Measurements from ENCODE around the gene CSF3R.
A peak's percentile ranks its signal among the peaks of the same experiment; 100 is the strongest.

Gene CSF3R

DNA sequence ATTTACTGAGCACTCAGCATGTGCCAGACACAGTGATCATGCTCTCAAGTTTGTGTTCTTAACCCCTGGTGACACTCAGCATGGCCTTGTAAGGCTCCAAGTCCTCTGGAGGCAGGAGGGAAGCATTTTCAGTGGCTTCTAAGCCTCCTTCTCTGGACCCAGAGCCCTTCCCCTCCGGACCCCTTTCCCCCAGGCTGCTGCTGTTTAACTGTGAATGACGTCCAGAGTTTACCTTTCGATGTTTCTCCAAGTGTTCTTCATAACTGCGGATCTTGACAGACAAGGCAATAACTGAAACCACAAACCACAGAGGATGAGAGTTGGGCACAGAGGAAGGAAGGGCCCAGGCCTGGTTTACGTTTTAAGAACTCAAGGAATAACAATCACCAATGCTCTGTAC lies 25.0 kb downstream of the CSF3R start:
- no peak for DNase-seq (ENCODE audit: low spot score)

GRCh38 chr1:36456391-36456928 lies 26.3 kb downstream of the CSF3R start:
- no peak for DNase-seq (ENCODE audit: low spot score)

- no peak for DNase-seq (ENCODE audit: low spot score)
These were observed 27.3 kb downstream of the CSF3R start for GRCh38 chr1:36455386-36455785.

DNA sequence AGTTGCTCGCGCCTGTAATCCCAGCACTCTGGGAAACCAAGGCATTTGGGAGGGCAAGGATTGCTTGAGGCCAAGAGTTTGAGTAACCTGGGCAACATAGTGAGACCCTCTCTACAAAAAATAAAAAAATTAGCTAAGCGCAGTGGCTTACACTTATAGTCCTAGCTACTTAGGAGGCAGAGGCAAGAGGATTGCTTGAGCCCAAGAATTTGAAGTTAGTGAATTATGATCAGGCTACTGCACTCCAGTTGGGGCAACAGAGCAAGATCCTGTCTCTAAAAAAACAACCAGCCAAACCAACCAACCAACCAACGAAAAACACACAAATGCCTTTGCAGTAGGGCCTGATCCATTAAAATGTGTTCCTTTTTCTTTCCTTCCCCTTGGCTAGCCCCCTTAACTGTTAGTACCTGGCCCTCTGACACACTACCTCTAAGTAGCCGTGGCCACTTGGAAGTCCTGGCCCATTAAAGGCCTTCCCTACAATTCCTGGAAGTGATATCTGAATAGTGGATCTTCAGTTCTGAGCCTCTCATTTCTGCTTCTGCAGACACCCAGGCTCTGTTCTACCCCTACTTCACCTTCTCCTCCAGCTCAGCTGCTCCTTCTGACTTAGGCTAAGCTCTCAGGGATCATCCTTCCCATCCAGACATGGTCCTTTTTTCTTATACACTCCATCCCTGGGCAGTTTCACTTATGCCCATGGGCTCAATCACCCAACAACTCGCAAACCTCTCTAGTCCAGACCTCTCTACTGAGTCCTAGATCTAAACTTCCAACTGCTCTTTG lies 28.9 kb downstream of the CSF3R start:
- no peak for DNase-seq (ENCODE audit: low spot score)

DNA sequence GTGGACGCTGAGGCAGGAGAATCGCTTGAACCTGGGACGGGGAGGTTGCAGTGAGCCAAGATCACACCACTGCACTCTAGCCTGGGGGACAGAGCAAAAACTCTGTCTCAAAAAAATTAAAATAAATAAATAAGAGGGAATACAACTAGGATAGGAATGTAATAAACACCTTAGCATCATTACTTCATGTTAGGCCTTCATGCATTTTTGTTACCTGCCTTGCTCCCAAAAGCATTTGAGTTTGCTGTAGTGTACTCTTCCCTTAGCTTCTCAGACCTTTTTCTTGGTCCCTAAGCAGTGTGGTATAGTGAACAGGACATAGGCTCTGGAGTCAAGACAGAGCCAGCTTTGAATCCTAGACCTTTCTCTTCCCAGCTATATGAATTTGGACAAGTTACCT lies 29.7 kb downstream of the CSF3R start:
- no peak for DNase-seq (ENCODE audit: low spot score)

- no peak for DNase-seq (ENCODE audit: low spot score)
These were observed 31.8 kb downstream of the CSF3R start for GRCh38 chr1:36450919-36451305.

DNA sequence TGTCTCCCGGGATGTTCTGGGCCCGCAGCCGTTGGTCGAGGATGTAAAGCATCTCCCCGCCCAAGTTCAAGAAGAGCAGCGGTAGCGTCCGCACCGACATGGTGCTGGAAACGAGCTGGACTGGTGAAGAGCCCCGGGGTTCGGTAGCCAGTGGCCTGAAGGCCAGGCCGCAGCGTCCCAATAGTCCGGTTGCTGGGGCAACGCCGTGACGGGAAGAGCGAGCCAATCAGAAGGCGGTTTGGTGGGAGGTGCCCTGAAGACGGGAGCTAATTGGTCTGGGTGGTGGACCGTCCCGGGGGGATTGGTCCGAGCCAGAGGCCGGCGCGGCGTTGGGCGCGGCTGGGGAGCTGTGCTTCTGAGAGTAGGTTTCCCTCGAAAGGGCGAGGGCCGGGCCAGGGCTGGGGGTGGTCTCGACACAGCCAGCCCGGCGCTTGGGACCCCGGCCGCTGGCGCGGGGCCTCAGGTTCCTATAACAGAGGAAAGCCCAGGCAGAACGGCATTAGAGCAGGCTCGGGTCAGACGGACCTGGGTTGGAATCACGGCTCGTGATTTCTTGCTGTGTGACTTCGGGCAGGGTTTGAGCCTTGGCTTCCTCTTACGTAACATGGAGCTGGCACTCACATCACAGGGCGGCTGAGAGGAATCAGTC lies 32.3 kb downstream of the CSF3R start, which contains the start of gene OSCP1:
Gene OSCP1 (minus strand): TSS at position 182 of the 649 bp plus-strand sequence. CDS start 82 bp downstream, at position 100.
- DNase-seq (ENCODE audit: low spot score): peak; percentile 98

- DNase-seq (ENCODE audit: low spot score): no peak
These were observed 34.1 kb downstream of the CSF3R start for GRCh38 chr1:36448530-36449056.

GRCh38 chr1:36447450-36447849 lies 35.3 kb downstream of the CSF3R start:
- no peak for DNase-seq (ENCODE audit: low spot score)

- DNase-seq (ENCODE audit: low spot score): no peak
These were observed 36.0 kb downstream of the CSF3R start for GRCh38 chr1:36446746-36447145.

DNA sequence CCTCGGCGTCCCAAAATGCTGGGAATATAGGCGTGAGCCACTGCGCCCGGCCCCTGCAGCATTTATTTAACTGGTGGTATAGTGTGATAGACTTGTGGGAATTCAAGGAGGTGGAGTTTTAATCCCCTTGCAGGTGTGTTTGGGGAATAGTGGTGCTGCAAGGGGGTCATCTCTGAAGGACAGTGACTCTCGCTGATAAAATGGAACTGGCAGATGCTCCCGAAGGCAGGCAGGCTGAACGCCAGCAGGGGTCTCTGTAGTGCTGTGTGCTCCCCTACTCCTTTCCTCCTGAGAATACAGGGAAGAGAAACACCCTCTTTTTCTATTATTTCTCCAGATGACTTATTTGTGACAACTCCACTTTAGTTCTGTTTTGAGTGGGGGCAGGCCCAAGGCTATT lies 36.4 kb downstream of the CSF3R start:
- DNase-seq (ENCODE audit: low spot score): no peak

DNA sequence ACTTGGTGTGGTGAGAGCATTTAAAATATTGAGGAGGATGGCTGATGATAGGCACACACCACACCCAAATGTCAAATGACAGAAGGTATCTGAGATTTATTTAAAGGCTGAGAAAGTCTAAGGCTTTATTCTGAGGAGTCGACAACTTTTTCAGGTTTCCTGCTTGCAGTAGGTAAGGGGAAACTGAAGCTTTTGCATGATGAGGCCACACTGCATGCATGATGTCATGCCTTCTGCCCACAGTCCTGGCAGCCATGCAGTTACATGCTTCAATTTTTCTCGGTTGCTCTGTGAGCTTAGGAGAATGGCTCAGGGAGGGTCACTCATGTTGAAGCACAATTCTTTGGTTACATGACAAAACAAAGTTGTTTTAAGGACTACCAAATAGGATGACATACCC lies 39.4 kb downstream of the CSF3R start:
- DNase-seq (ENCODE audit: low spot score): no peak

GRCh38 chr1:36442337-36442736 lies 40.4 kb downstream of the CSF3R start:
- DNase-seq (ENCODE audit: low spot score): no peak

DNA sequence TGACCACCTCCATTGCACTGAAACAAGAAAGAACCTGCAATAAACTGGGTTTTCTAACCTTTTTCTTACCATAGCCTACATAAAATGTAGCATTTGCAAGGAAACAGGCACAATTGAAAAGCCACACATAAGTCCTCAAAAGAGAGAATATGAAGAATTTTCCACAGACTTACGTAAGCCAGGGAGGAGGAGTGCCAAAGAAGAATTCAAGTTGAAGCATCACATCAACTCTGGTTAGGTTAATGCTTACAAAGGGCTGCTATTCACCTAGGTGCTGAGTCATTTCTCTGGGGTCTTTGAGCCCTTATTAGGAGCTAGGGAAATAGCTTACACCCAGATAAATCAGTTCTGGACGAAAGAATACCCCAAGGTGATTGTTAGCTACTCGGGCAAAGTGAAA lies 42.1 kb downstream of the CSF3R start:
- no peak for DNase-seq (ENCODE audit: low spot score)

DNA sequence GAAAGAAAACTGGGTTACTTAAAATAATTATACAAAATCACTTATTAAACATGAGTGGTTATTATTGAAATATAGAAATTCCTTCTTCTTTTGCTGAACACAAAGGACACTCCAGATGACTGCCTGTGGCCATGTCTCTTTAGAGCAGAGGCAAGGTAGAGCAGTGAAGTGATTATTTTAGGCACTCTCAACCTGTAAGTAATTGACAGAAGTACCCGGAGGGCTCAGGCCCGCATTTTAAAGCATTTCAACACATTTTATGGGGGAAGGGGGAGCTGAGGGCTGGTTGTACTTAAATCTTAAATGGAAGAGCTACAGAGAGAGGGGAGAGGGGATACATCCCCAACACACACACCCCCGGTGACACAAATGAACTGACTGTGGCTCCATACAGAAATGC lies 42.7 kb downstream of the CSF3R start:
- no peak for DNase-seq (ENCODE audit: low spot score)

- no peak for DNase-seq (ENCODE audit: low spot score)
These were observed 44.0 kb downstream of the CSF3R start for GRCh38 chr1:36438715-36439114.

- no peak for DNase-seq (ENCODE audit: low spot score)
These were observed 45.9 kb downstream of the CSF3R start for GRCh38 chr1:36436821-36437220.

- no peak for DNase-seq (ENCODE audit: low spot score)
These were observed 49.6 kb downstream of the CSF3R start for GRCh38 chr1:36433102-36433501.

DNA sequence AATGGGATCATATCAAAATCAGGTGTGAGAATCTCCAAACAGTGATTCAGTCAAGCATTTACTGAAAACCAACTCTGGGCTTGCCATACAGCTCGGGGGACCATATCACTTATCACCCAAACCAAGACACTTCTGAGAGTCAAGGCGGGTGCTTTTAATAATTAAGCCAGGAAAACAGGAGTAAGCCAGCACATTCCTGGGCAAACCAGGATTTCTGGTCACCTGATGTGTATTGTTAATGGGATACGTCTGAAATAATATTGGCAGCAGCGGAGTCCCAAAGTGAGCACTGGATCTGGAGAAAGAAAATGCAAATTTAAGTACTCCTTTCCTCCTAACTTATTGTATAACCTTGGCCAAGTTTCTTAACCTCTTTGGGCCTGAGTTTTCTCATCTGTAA lies 50.1 kb downstream of the CSF3R start:
- DNase-seq (ENCODE audit: low spot score): no peak

GRCh38 chr1:36425791-36426190 lies 56.9 kb downstream of the CSF3R start:
- DNase-seq (ENCODE audit: low spot score): no peak

GRCh38 chr1:36421649-36422048 lies 61.1 kb downstream of the CSF3R start:
- DNase-seq (ENCODE audit: low spot score): no peak

GRCh38 chr1:36420836-36421317 lies 61.8 kb downstream of the CSF3R start:
- peak; percentile 91 for DNase-seq (ENCODE audit: low spot score)

DNA sequence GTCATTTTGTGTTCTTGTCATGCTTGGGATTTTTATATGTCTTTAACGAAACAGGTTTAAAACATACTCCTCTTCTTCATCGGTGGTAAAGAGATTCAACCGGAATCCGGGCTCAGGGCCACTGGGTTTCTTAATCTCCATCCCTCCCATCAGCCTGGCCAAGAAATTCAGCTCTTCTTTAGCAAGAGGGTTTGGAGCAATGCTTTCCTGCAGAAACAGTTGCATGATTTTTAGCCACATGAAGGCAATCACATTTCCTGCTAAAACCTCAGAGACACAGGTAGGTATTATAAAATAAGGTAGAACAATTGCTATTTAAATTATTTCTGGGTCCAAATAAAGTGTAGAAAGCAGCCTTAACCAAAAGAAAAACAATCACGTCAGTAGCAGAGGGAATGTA lies 62.3 kb downstream of the CSF3R start:
- no peak for DNase-seq (ENCODE audit: low spot score)
